Measurements from ENCODE around the gene ERC1. TPM values are rescaled to one million over a fixed set of nuclear protein-coding genes. Genes with fewer than 3 reads are reported as not detected.

Gene ERC1
- total and polyA plus RNA-seq, 12 donors: 6.5 to 67.5 (median 47.5) TPM

GRCh38 chr12:989751-990660 is 1.0 kb upstream of the ERC1 start:
- H3K27me3 ChIP-seq: no peaks in the 10 kb centered on the region
- peaks cover 0 to 47% (median 29%) of the 10 kb centered on the region in 9 donors for H3K4me1 ChIP-seq
- intact Hi-C loops (cut with DNase I): loop anchor here in 9 of 10 donors (1.0 to 10.0 kb wide), 9 partner anchors 38 to 902 kb away; partner anchors contain the start of gene RAD52 (in 3 of the 9)
- peak overlapping the region; percentile 94 to 100 (median 98) for H3K27ac ChIP-seq
- ATAC-seq: peak; percentile 38 to 69 (median 57)
- no peak for TF ChIP-seq CTCF (IDR thresholded peaks at IDR 0.05)
- H3K4me3 ChIP-seq: peak overlapping the region; percentile 80 to 96 (median 90)
- DNase-seq: peak; percentile 64 to 71
- H3K9me3 ChIP-seq: no peaks in the 10 kb centered on the region
- peaks cover 0 to 5% (median 0%) of the 10 kb centered on the region in 9 donors for H3K36me3 ChIP-seq
- WGBS, 2 donors: 1 to 2% methylated on average over 40 of the region's 40 CpGs

GRCh38 chr12:991350-992333 is 619 bp downstream of the ERC1 start:
- DNase-seq (peak in 1 of 2 donors; percentile 33), ATAC-seq (peak; percentile 3 to 66 (median 26))
- Histone ChIP-seq H3K4me1 (peaks cover 0 to 57% (median 29%) of the 10 kb centered on the region in 9 donors), H3K27me3 (no peaks in the 10 kb centered on the region), H3K36me3 (no peaks in the 10 kb centered on the region), H3K27ac (peak overlapping the region; percentile 94 to 100 (median 98)), H3K4me3 (peak overlapping the region; percentile 80 to 96 (median 90)), H3K9me3 (no peaks in the 10 kb centered on the region)
- 4 to 5% methylated on average over 37 to 47 of the region's 48 CpGs for WGBS, 2 donors
- TF ChIP-seq CTCF (IDR thresholded peaks at IDR 0.05): no peak
- intact Hi-C loops (cut with DNase I): loop anchor here in 6 of 10 donors (2.0 to 10.0 kb wide), 6 partner anchors 43 to 901 kb away; partner anchors contain the start of gene RAD52 (in 2 of the 6)

GRCh38 chr12:992647-993046 is 1.6 kb downstream of the ERC1 start:
- WGBS, 2 donors: 17 to 25% methylated on average over 1 of the region's 1 CpG
- H3K4me1 ChIP-seq: peaks cover 0 to 57% (median 32%) of the 10 kb centered on the region in 9 donors
- no peaks in the 10 kb centered on the region for H3K36me3 ChIP-seq
- intact Hi-C loops (cut with DNase I): loop anchor here in 6 of 10 donors (5.0 to 10.0 kb wide), 5 partner anchors 62 to 900 kb away; no protein-coding TSS in a partner anchor
- H3K27me3 ChIP-seq: no peaks in the 10 kb centered on the region
- H3K27ac ChIP-seq: peak overlapping the region in 3 of 10 donors; percentile 13 to 100 (median 99)
- ATAC-seq: no peak
- no peaks in the 10 kb centered on the region for H3K9me3 ChIP-seq
- no peak for DNase-seq
- no peak for TF ChIP-seq CTCF (IDR thresholded peaks at IDR 0.05)
- peak overlapping the region in 4 of 10 donors; percentile 80 to 96 (median 89) for H3K4me3 ChIP-seq

Measured in heart right ventricle (tissue), 16 donors.